ENCODE results near the gene ALAS2. TPM values are rescaled to one million over a fixed set of nuclear protein-coding genes. Genes with fewer than 3 reads are reported as not detected.

The ALAS2 gene
- total and polyA plus RNA-seq, 4 donors: 0.10 to 111 (median 1.5) TPM

GRCh38 chrX:54978448-54978847 is 52.3 kb downstream of the ALAS2 start:
- no peak for ATAC-seq (ENCODE audit: insufficient read depth, low FRiP score)
- Histone ChIP-seq H3K36me3 (ENCODE audit: control insufficient read depth in 4 of 4, insufficient read depth in 4 of 4, low read length in 4 of 4) (no peaks in the 10 kb centered on the region), H3K9me3 (ENCODE audit: control insufficient read depth in 4 of 4, insufficient read depth in 3 of 4, low read length in 3 of 4) (no peaks in the 10 kb centered on the region), H3K27me3 (ENCODE audit: control insufficient read depth in 3 of 3, insufficient read depth in 3 of 3, low read length in 2 of 3) (no peaks in the 10 kb centered on the region), H3K27ac (ENCODE audit: low read depth in 1 of 2, low read length in 1 of 2) (no peak overlapping the region), H3K4me3 (no peak overlapping the region), H3K4me1 (ENCODE audit: control insufficient read depth in 5 of 5, insufficient read depth in 5 of 5, low read length in 5 of 5) (no peaks in the 10 kb centered on the region), H3K9ac (ENCODE audit: insufficient read depth in 1 of 2, low read length in 2 of 2) (no peak overlapping the region)
- DNase-seq: no peak
- TF ChIP-seq CTCF (IDR thresholded peaks at IDR 0.05; ENCODE audit: control extremely low read depth, extremely low read depth): no peak

DNA sequence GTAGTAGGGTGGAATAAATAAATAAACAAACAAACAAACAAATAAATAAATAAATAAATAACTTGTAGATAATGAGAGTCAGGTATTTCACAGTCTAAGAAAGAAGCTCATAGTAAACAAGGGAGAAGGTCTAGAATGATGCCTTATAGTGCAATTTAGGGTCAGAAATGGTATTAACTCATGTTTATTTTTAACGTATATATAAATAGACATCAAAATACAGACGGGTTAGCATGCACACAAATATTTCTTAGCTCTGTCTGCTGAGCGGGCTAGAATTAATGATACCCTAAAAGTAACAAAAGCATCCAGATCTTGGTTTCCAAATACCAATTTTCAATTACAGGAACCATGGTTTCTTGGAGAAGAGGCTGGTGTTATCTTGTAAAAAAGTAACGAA is 53.4 kb downstream of the ALAS2 start:
- Histone ChIP-seq H3K9me3 (ENCODE audit: control insufficient read depth in 4 of 4, insufficient read depth in 3 of 4, low read length in 3 of 4) (no peaks in the 10 kb centered on the region), H3K9ac (ENCODE audit: insufficient read depth in 1 of 2, low read length in 2 of 2) (no peak overlapping the region), H3K27ac (ENCODE audit: low read depth in 1 of 2, low read length in 1 of 2) (no peak overlapping the region), H3K4me3 (no peak overlapping the region), H3K27me3 (ENCODE audit: control insufficient read depth in 3 of 3, insufficient read depth in 3 of 3, low read length in 2 of 3) (no peaks in the 10 kb centered on the region), H3K36me3 (ENCODE audit: control insufficient read depth in 4 of 4, insufficient read depth in 4 of 4, low read length in 4 of 4) (no peaks in the 10 kb centered on the region), H3K4me1 (ENCODE audit: control insufficient read depth in 5 of 5, insufficient read depth in 5 of 5, low read length in 5 of 5) (no peaks in the 10 kb centered on the region)
- DNase-seq: no peak
- ATAC-seq (ENCODE audit: insufficient read depth, low FRiP score): no peak
- 64 to 81% methylated on average over 4 of the region's 4 CpGs for WGBS, 2 donors
- TF ChIP-seq CTCF (IDR thresholded peaks at IDR 0.05; ENCODE audit: control extremely low read depth, extremely low read depth): no peak

DNA sequence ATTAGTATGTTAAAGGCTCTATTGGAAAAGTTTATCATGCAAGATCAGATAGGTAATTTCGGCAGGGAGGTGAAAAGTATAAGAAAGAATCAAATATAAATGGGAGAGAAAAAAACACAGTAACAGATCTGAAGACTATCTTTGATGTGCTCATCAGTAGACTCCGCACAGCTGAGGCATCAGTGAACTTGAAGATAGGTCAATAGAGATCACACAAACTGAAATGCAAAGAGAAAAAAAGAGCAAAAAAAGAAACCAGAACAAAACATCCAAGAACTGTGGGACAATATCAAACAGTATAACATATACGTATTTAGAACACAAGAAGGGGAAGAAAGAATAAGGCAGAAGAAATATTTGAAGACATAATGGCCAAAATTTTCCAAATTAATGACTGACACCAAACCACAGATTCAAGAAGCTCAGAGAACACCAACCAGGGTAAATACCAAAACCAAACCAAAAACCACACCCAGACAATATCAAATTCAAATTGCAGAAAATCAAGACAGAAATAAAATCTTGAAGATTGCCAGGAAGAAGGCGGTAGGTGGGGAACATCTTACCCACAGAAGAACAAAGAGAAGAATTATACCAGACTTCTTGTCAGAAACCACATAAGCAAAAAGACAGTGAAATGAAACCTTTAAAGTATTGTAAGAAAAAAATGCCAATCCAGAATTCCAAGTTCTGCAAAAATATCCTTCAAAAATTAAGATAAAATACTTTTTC is 65.8 kb downstream of the ALAS2 start:
- no peak overlapping the region for H3K4me3 ChIP-seq
- H3K9me3 ChIP-seq (ENCODE audit: control insufficient read depth in 4 of 4, insufficient read depth in 3 of 4, low read length in 3 of 4): peaks cover 0 to 2% (median 0%) of the 10 kb centered on the region in 4 donors
- TF ChIP-seq CTCF (IDR thresholded peaks at IDR 0.05; ENCODE audit: control extremely low read depth, extremely low read depth): no peak
- no peak overlapping the region for H3K27ac ChIP-seq (ENCODE audit: low read depth in 1 of 2, low read length in 1 of 2)
- no peaks in the 10 kb centered on the region for H3K27me3 ChIP-seq (ENCODE audit: control insufficient read depth in 3 of 3, insufficient read depth in 3 of 3, low read length in 2 of 3)
- 71 to 86% methylated on average over 4 of the region's 4 CpGs for WGBS, 2 donors
- H3K9ac ChIP-seq (ENCODE audit: insufficient read depth in 1 of 2, low read length in 2 of 2): no peak overlapping the region
- no peaks in the 10 kb centered on the region for H3K4me1 ChIP-seq (ENCODE audit: control insufficient read depth in 5 of 5, insufficient read depth in 5 of 5, low read length in 5 of 5)
- DNase-seq: no peak
- no peaks in the 10 kb centered on the region for H3K36me3 ChIP-seq (ENCODE audit: control insufficient read depth in 4 of 4, insufficient read depth in 4 of 4, low read length in 4 of 4)
- no peak for ATAC-seq (ENCODE audit: insufficient read depth, low FRiP score)

DNA sequence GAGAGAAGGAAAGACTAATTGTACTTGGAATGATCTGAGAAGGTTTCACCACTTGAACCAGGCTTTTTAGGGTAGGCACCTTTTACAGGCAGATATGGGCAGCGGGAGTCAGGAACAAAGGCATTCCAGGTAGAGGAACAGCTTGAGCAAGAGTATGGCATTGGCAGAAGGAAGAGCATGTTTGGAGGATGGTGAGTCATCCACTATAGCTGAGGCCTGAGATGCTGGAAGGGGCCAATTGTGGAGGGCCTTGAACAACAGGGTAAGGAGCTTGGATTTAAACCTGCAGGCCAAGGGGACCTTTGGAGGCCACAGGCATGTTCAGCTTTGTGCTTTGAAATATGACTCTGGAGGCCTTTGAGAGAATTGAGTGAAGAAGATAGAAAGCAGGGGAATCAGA is 69.0 kb downstream of the ALAS2 start:
- Histone ChIP-seq H3K36me3 (ENCODE audit: control insufficient read depth in 4 of 4, insufficient read depth in 4 of 4, low read length in 4 of 4) (no peaks in the 10 kb centered on the region), H3K27me3 (ENCODE audit: control insufficient read depth in 3 of 3, insufficient read depth in 3 of 3, low read length in 2 of 3) (no peaks in the 10 kb centered on the region), H3K27ac (ENCODE audit: low read depth in 1 of 2, low read length in 1 of 2) (no peak overlapping the region), H3K9ac (ENCODE audit: insufficient read depth in 1 of 2, low read length in 2 of 2) (no peak overlapping the region), H3K4me3 (no peak overlapping the region), H3K9me3 (ENCODE audit: control insufficient read depth in 4 of 4, insufficient read depth in 3 of 4, low read length in 3 of 4) (no peaks in the 10 kb centered on the region), H3K4me1 (ENCODE audit: control insufficient read depth in 5 of 5, insufficient read depth in 5 of 5, low read length in 5 of 5) (no peaks in the 10 kb centered on the region)
- ATAC-seq (ENCODE audit: insufficient read depth, low FRiP score) (no peak), DNase-seq (no peak)
- 71 to 100% methylated on average over 1 of the region's 1 CpG for WGBS, 2 donors
- no peak for TF ChIP-seq CTCF (IDR thresholded peaks at IDR 0.05; ENCODE audit: control extremely low read depth, extremely low read depth)
